HG03521 (cell line): ENCODE results near the gene GABBR1.
"Not testable (repeated sequence)": the region's sequence is repeated elsewhere in the genome, so short reads cannot be mapped to it uniquely, and the experiment has no call there.

Experiments
- ATAC-seq: cut with Tn5 transposase; IDR thresholded peaks from one replicate; pipeline ENCODE4 v1.9.1; 2021; ENCODE audit warnings: mild to moderate bottlenecking, moderate library complexity; ENCODE audit not compliant: unreplicated experiment

GABBR1 gene

GRCh38 chr6:29632789-29633533 lies at the start of gene GABBR1:
TSS of gene GABBR1 (minus strand) at chr6:29633183. CDS start at chr6:29632385, 798 bp downstream.
- ATAC-seq = peak; percentile 70

DNA sequence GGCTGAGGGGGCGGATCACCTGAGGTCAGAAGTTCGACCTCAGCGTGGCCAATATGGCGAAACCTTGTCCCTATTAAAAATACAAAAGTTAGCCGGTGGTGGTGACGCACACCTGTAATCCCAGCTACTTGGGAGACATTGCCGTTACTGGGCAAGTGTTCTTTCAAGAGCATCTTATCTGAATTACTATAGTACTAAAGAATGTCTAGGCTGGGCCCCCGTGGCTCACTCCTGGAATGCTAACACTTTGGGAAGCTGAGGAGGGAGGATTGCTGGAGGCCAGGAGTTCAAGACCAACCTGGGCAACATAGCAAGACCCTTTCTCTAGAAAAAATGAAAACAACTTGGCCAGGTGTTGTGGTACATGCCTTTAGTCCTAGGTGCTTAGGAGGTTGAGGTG lies 48.8 kb upstream of the GABBR1 start:
- no peak for ATAC-seq

DNA sequence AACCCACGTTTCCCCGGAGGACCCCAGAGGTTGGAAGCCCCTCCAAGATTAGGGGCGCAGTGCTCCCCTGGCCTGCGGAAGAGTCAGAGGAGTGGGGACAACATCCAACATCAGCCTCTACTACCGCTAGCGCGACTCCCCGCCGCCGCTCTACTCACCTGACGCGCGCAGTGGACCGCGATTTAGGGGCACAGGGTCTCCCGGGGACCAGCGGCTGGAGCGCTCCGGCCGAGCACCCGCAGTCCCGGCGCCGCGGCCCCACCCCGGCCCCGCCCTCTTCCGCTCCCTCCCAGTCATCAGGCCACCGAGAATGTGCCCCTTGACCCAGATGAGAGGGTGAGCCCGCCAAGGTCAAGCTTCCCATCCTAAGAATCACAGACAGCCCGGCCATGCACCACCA lies 47.9 kb upstream of the GABBR1 start, which contains the start of gene ZFP57:
TSS of gene ZFP57 (minus strand) at position 249 of the 400 bp plus-strand sequence. CDS start 4,149 bp downstream, outside the sequence.
- no peak for ATAC-seq

GRCh38 chr6:29680416-29680815 lies 47.4 kb upstream of the GABBR1 start:
- no peak for ATAC-seq

DNA sequence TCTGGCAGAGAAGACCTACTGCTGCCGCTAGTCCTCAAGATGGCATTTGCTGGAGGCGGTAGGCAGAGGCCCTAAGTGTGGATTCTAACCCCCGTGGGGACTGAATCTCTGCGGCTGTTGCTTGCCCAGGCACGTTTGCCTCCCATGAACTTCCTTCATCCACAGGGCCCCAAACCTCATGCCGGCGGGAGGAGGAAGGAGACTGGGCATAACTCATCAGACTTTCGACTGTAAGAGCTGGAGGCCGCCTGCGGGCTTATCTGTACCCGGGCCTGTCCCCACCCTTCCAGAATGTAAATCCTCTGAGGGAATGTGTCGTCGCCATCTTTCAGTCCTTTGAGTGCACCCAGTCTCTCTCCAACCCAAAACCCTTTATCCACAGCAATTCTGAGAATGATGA lies 47.0 kb upstream of the GABBR1 start:
- no peak for ATAC-seq

- ATAC-seq = no peak
Observed at GRCh38 chr6:29678114-29678513, 45.1 kb upstream of the GABBR1 start.

DNA sequence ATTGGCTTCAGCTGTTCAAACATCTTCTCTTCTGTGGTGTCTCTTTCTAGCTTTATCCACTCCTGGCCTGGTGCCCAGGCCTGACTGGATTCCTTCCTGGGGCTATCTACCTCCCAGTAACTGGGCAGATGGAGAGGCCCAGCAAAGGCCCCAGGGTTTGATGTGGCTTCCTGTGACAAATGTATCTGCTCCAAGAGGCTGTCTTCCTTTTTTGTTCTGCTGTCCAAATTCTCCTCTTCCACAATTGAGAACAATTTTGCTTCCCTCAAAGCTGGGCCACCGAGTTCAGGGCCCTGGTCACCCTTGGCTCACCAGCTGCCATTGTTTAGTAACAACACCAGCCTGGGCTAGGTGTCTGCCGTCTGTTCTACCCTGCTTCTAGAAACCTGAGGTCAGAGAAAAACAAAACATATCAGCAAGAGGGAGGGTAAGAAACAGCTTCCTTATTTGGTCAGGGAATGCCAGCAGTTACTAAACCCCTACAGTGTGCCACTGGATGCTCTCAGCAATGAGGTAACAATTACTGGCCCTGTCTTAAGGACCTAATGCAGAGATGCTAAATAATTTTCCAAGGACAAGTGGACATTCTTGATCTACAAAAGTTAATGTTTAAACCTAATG lies 44.1 kb upstream of the GABBR1 start:
- no peak for ATAC-seq

- ATAC-seq = no peak
Observed at GRCh38 chr6:29675561-29675960, 42.6 kb upstream of the GABBR1 start.

GRCh38 chr6:29674008-29674407 lies 41.0 kb upstream of the GABBR1 start:
- ATAC-seq = no peak

GRCh38 chr6:29673161-29673560 lies 40.2 kb upstream of the GABBR1 start:
- ATAC-seq = no peak

DNA sequence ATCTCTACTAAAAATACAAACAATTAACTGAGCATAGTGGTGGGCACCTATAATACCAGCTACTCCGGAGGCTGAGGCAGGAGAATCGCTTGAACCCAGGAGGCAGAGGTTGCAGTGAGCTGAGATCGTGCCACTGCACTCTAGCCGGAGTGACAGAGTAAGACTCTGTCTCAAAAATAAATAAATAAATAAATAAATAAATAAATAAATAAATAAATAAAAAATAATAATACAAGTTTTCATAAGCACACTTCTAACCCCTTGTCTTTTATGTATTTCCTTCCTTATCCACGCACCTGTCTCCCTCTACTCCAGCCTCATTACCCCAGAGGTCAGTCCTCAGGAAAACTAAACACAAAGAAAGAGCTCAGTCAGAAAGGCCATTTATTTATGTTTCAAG lies 39.1 kb upstream of the GABBR1 start:
- ATAC-seq = not testable (repeated sequence)

- ATAC-seq = no peak
Observed at GRCh38 chr6:29671026-29671425, 38.0 kb upstream of the GABBR1 start.

DNA sequence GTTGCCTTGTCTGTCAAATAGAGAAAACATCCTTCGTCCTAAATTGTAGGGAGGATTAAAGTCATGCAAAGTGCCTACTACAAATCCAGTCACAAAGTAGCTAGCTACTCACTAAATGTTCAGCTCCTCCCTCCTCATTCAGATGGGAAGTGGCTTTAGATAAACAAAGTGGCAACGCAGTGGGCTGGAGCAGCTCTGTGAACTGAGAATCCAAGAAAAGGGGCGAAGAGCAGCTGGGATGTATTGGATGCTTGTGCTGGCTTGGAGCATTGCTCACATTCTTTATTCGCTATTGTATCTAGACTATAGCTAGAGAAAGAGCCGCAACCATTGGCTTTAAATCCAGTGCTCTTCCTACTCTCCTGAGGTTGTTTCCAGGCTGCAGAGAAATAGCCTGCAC lies 34.2 kb upstream of the GABBR1 start:
- no peak for ATAC-seq

GRCh38 chr6:29666826-29667130 lies 33.8 kb upstream of the GABBR1 start:
- ATAC-seq = no peak

DNA sequence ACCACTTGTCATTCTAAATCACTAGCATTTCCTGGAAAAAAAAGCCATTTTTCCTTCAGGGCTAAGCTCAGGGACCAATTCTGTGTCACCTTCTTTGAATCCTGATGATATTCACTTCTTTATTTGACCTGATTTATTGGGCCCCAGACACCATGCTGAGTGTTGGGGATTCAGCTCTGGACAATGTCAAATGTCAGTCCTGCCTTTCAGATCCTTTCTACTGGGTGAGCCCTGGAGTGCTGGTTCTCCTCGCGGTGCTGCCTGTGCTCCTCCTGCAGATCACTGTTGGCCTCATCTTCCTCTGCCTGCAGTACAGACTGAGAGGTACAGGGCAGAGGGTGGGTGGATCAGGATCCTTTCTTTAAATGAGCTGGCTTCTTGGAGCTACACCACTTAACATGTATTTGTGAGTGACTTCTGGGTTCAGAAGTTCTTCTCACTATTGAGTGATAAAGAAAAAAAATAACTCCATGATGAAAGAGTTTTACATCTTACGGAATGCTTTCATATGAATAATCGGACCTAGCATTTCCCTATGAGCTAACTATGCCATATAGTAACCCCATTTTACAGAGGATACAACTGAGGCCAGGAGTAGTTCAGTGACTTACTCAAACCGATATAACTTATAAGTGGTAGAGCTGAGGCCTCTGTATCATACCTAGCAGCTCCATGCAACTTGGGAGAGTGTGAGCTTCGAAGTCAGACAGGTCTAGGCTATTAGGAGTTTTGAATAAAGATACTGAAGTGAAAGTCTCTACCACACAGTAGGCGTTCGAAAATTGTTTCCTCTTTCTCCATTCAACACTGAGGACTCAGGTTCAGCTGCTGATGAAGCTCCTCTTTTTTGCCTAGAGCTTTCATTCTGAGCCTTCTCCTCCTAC lies 33.2 kb upstream of the GABBR1 start:
- no peak for ATAC-seq

DNA sequence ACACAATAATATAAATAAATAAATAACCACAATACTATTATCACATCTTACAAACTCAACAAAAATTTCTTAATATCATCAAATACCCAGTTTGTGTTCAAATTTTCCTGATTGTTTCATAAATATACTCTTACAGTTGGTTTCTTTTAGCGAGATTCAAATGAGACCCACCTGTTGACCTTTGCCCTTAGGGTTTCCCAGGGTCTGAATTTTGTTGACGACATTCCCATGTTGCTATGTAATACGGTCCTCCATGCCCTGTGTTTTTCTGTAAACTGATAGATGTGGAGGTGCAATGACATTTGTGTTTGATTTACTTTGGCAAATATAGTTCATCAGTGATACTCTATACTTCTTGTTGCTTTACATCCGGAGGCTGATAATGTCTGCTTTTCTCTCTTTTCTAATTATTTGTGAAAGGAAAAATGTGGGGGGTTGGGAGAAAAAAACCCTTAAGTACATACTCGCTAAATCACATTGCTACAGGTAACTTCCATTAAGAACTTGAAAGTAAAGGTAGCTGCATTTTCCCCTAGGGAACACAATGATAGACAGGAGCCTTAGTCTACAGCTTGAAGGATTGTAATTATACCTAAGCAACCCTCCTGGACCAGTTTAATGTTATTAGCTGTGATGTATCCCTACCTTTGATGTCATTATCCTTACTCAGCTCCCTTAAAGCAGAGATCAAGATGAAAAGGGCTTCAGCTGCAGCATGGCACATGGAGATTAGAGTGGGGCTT lies 30.5 kb upstream of the GABBR1 start:
- ATAC-seq = no peak

DNA sequence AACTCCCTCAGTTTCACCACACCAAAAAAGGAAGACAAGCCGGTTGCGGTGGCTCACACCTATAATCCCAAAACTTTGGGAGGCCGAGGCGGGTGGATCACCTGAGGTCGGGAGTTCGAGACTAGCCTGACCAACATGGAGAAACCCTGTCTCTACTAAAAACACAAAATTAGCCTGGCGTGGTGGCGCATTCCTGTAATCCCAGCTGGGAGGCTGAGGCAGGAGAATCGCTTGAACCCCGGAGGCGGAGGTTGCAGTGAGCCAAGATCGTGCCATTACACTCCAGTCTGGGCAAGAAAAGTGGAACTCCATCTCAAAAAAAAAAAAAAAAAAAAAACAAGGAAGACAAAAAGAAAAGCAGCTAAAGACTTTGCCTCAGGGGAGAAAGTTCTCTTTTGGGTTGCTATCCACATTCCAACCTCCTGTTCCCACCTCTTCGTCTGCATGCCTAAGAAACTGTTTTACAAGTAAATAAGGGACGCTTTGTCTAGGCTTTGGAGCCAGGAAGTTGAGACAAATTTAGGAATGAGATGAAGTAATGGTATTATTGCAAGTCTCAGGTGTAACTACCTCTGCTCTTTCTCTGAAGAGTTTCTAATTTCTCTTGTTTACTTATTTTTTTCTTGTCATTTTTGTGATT lies 28.6 kb upstream of the GABBR1 start:
- not testable (repeated sequence) for ATAC-seq

DNA sequence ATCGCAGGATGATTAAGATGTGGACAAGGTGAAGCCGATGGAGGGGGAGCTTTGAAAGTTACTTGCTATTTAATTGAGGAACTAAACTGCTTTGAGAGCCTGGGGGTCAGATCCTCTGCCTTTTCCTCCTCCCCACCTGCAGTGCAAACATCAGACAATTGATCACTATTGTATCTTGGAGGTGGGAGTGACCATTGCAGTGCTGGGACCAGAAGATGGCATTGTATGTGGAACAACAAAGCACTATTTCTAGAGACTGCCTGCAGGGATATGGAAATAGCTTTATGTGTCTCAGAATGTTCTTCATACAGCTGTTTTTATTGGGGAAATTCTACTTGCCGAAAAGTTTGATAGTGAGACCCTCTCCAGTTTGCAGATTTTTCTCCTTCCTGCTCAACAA lies 28.1 kb upstream of the GABBR1 start:
- ATAC-seq = no peak

GRCh38 chr6:29656798-29657197 lies 23.8 kb upstream of the GABBR1 start, which contains the start of gene MOG:
TSS of gene MOG (plus strand) at chr6:29657092. CDS start at chr6:29657210, 118 bp downstream.
- ATAC-seq = no peak

GRCh38 chr6:29656157-29656556 lies 23.2 kb upstream of the GABBR1 start:
- ATAC-seq = no peak
